Measurements from ENCODE around the gene HSPA14. TPM values are rescaled to one million over a fixed set of nuclear protein-coding genes. Genes with fewer than 3 reads are reported as not detected.

The HSPA14 gene
- polyA plus RNA-seq, 2 of the 4 experiments (the other 2 are of a cell fraction) = 34.2 to 45.7 TPM

- Histone ChIP-seq H3K4me2 (no peak overlapping the region), H3K9me3 (no peaks in the 10 kb centered on the region), H3K27ac (no peak overlapping the region; a peak in 1 of 6 replicates), H3K4me1 (peaks cover 8% of the 10 kb centered on the region; the same call in 1 of the 3 replicates), H3K4me3 (no peak overlapping the region)
- DNase-seq (ENCODE audit: low read depth in 1 of 2, low spot score in 1 of 2) (no peak), ATAC-seq (no peak), FAIRE-seq (no peak)
- ChIA-PET CTCF (interaction anchor here (3.2 to 6.3 kb wide), 2 partner anchors 13 to 337 kb away, joined by 19 to 47 read pairs; no protein-coding TSS in a partner anchor), POLR2A (interaction anchor here (3.4 kb wide), 1 partner anchor 42 kb away, joined by 21 read pairs; the partner anchor contains the start of gene SUV39H2)
- TF ChIP-seq FOSL2 (IDR thresholded peaks at IDR 0.05) (no peak), FOSL2 (CRISPR knock-in tag; IDR thresholded peaks at IDR 0.05) (peak; percentile 68), CHD4 (IDR thresholded peaks at IDR 0.05; ENCODE audit: borderline replicate concordance) (no peak)
- WGBS (ENCODE audit: missing lambda C conversion rate) = 96% methylated on average over 2 of the region's 2 CpGs
These were observed 1.9 kb upstream of the HSPA14 start for GRCh38 chr10:14836208-14836607.

GRCh38 chr10:14837003-14837756, 926 bp upstream of the HSPA14 start:
- no peaks in the 10 kb centered on the region for H3K9me3 ChIP-seq
- WGBS (ENCODE audit: missing lambda C conversion rate) = 35% methylated on average over 13 of the region's 14 CpGs
- H3K27ac ChIP-seq = peak overlapping the region; percentile 84 to 87
- H3K4me1 ChIP-seq = peaks cover 8% of the 10 kb centered on the region; the same call in 1 of the 3 replicates
- peak overlapping the region; percentile 90 for H3K4me3 ChIP-seq
- H3K4me2 ChIP-seq = peak overlapping the region; percentile 75
- FAIRE-seq = no peak
- TF ChIP-seq MAX (IDR thresholded peaks at IDR 0.05) (0 out of 2 replicates have a peak, but pooled peaks have one; percentile 8), FOXS1 (CRISPR knock-in tag; IDR thresholded peaks at IDR 0.05) (no peak), CHD4 (IDR thresholded peaks at IDR 0.05; ENCODE audit: borderline replicate concordance) (no peak), USF2 (IDR thresholded peaks at IDR 0.05) (no peak), CHD2 (IDR thresholded peaks at IDR 0.05; ENCODE audit: low read length, partially characterized antibody) (no peak), NR3C1 (IDR thresholded peaks at IDR 0.05) (no peak), FOSL2 (IDR thresholded peaks at IDR 0.05) (no peak), FOSL2 (CRISPR knock-in tag; IDR thresholded peaks at IDR 0.05) (no peak), SREBF2 (IDR thresholded peaks at IDR 0.05) (no peak), RCOR1 (IDR thresholded peaks at IDR 0.05; ENCODE audit: low read depth, low read length) (no peak), MYC (IDR thresholded peaks at IDR 0.05; ENCODE audit: borderline replicate concordance, low read length) (no peak), PBX3 (IDR thresholded peaks at IDR 0.05) (no peak), HES2 (IDR thresholded peaks at IDR 0.05) (no peak), EHF (CRISPR knock-in tag; IDR thresholded peaks at IDR 0.05) (no peak), POLR2AphosphoS2 (conservative IDR thresholded peaks at IDR 0.05; ENCODE audit: low read length) (no peak), FOSB (CRISPR knock-in tag; IDR thresholded peaks at IDR 0.05) (no peak), SMC3 (IDR thresholded peaks at IDR 0.05) (no peak), MAFK (IDR thresholded peaks at IDR 0.05; ENCODE audit: partially characterized antibody) (peak; percentile 73), CBX8 (IDR thresholded peaks at IDR 0.05) (no peak), HOXA7 (CRISPR knock-in tag; IDR thresholded peaks at IDR 0.05) (no peak), HDAC2 (IDR thresholded peaks at IDR 0.05) (no peak), CBX2 (IDR thresholded peaks at IDR 0.05; ENCODE audit: borderline replicate concordance, low read depth) (no peak), E2F6 (IDR thresholded peaks at IDR 0.05; ENCODE audit: borderline replicate concordance, low read depth) (0 out of 2 replicates have a peak, but pooled peaks have one; percentile 0), NFE2L2 (conservative IDR thresholded peaks at IDR 0.05; ENCODE audit: low read length) (no peak)
- no peak for ATAC-seq
- ChIA-PET POLR2A (interaction anchor here (0.6 to 3.4 kb wide), 10 partner anchors 8 to 290 kb away, joined by 3 to 21 read pairs (median 6); partner anchors contain the start of genes DCLRE1C, MEIG1 and SUV39H2), CTCF (interaction anchor here (0.9 to 6.3 kb wide), 8 partner anchors 14 to 340 kb away, joined by 3 to 47 read pairs (median 4); no protein-coding TSS in a partner anchor)
- DNase-seq (ENCODE audit: low read depth in 1 of 2, low spot score in 1 of 2) = no peak
